Ovary (tissue), 3 donors: ENCODE results near the gene NDE1.

Source experiments
- POLR2A ChIP-seq: fragments of 450-650 bp; IDR thresholded peaks from one replicate; pipeline ENCODE4 v1.6.1; 2017; ENCODE audit warnings: antibody characterized with exemption, mild to moderate bottlenecking, moderate library complexity
- TF ChIP-seq, protein P1 (sequence below), 3 donors: fragments of 450-650 bp in 2 of 3; fragments of 200-600 bp in 1 of 3; IDR thresholded peaks; one replicate each; pipeline versions ENCODE4 v1.5.1 to v1.8.0; 2016 to 2022; ENCODE audit warnings: antibody characterized with exemption in 3 of 3, mild to moderate bottlenecking in 1 of 3
- donor health status: DM: no; HTN: no; CAD: no.

DNA sequence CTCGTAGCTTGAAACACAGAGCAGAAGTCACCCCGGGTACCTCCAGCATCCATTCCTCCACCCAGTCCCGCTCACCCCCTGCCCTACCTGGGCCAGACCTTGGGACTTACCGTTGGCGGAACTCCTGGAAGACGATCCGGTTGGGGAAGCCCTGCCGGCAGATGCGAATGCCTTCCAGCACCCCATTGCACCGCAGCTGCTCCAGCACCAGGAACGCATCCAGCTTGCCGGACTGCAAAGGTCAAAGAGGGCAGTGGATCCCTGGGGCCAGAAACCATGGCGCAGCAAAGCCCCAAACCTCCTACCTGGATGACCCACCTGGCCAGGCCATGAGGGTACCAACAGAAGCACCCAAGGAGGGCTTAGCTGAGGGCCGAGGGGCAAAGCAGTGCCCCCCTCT lies 97.9 kb downstream of the NDE1 start:
- no peak for TF ChIP-seq POLR2A
- TF ChIP-seq, protein P1, sequence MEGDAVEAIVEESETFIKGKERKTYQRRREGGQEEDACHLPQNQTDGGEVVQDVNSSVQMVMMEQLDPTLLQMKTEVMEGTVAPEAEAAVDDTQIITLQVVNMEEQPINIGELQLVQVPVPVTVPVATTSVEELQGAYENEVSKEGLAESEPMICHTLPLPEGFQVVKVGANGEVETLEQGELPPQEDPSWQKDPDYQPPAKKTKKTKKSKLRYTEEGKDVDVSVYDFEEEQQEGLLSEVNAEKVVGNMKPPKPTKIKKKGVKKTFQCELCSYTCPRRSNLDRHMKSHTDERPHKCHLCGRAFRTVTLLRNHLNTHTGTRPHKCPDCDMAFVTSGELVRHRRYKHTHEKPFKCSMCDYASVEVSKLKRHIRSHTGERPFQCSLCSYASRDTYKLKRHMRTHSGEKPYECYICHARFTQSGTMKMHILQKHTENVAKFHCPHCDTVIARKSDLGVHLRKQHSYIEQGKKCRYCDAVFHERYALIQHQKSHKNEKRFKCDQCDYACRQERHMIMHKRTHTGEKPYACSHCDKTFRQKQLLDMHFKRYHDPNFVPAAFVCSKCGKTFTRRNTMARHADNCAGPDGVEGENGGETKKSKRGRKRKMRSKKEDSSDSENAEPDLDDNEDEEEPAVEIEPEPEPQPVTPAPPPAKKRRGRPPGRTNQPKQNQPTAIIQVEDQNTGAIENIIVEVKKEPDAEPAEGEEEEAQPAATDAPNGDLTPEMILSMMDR (IDR thresholded peaks at IDR 0.05): no peak
